Mammary epithelial cell (primary cell): ENCODE measurements around the gene ZNF431.
"Not testable (repeated sequence)": the region's sequence is repeated elsewhere in the genome, so short reads cannot be mapped to it uniquely, and the experiment has no call there.

ENCODE experiments used
- EZH2 ChIP-seq: IDR thresholded peaks from 2 replicates; pipeline ENCODE4 v1.6.1; 2012; ENCODE audit warnings: low read length, inconsistent platforms, borderline replicate concordance
- TF ChIP-seq, protein P1 (sequence below), 2 donors: IDR thresholded peaks in 1 of 2; conservative IDR thresholded peaks in 1 of 2; 2 replicates each; pipeline ENCODE4 v1.5.1; 2011 to 2012; ENCODE audit warnings: inconsistent platforms in 2 of 2, low read length in 2 of 2, mild to moderate bottlenecking in 2 of 2, control low read depth in 1 of 2, low read depth in 1 of 2; ENCODE audit not compliant: insufficient read depth in 1 of 2; ENCODE audit errors: extremely low read depth in 1 of 2

GRCh38 chr19:21141006-21141405 lies 834 bp upstream of the ZNF431 start:
- TF ChIP-seq, protein P1, sequence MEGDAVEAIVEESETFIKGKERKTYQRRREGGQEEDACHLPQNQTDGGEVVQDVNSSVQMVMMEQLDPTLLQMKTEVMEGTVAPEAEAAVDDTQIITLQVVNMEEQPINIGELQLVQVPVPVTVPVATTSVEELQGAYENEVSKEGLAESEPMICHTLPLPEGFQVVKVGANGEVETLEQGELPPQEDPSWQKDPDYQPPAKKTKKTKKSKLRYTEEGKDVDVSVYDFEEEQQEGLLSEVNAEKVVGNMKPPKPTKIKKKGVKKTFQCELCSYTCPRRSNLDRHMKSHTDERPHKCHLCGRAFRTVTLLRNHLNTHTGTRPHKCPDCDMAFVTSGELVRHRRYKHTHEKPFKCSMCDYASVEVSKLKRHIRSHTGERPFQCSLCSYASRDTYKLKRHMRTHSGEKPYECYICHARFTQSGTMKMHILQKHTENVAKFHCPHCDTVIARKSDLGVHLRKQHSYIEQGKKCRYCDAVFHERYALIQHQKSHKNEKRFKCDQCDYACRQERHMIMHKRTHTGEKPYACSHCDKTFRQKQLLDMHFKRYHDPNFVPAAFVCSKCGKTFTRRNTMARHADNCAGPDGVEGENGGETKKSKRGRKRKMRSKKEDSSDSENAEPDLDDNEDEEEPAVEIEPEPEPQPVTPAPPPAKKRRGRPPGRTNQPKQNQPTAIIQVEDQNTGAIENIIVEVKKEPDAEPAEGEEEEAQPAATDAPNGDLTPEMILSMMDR (conservative IDR thresholded peaks at IDR 0.05 in 1 of 2, IDR thresholded peaks at IDR 0.05 in 1 of 2; ENCODE audit: extremely low read depth in 1 of 2, insufficient read depth in 1 of 2, low read depth in 1 of 2, low read length in 2 of 2), result not testable (repeated sequence)
- TF ChIP-seq EZH2, result not testable (repeated sequence)
